OCI-M1 (cell line): ENCODE data around the gene CETN1.

Experiments used
- DNase-seq: peaks from one replicate; lab custom pipeline; 2025; lab: John Stamatoyannopoulos, UW

The CETN1 gene

GRCh38 chr18:580154-580553, at the start of gene CETN1:
Gene CETN1, plus strand, starts transcription at chr18:580380. Its CDS starts 29 bp downstream, at chr18:580409.
- no peak for DNase-seq

DNA sequence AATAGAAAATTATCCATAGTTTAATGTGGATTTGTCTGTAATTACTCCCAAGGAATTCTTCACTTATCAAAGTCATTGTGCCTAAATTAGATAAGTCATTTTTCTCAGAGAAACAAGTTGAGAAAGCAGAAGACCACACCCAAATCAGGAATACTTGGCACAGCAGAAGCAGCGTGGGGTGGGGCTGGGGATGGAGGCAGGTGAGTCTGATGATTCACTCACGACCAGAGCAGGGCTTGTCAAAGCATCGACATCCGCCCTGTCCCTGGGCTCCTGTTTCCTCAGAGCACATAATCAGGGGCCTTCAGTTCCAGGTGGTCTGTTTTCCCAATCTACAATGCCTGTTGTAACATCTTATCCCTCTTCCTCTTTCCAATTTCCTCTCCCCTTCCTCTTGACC, 48.2 kb upstream of the CETN1 start:
- no peak for DNase-seq

GRCh38 chr18:532632-533031, 47.5 kb upstream of the CETN1 start:
- no peak for DNase-seq

DNA sequence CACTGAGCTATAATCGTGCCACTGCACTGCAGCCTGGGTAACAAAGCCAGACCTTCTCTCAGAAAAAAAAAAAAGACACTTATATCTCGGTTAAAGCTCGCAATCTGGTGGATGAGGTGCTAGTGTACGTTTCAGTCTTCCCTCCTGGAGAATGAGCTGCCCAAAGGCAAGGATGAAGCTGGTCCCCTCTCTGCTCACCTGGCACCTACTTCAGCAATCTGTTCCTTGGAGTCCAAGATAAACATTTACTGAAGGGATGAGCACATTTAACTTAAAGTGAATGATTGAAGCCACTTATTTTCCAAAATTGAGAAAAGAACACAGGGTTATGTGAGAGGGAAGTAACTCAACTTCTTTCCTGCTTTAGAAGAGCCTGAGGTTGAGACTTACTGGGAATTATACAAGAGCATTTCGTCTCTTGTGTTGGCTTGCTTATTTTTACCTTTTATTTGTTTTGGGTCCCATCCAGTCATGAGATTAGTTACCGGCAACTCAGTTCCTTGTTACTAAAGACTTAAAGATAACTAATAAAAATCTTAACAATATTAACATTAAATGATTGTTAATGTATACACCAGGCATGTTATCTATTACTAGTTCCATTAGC, 46.1 kb upstream of the CETN1 start:
- DNase-seq, result no peak

- DNase-seq, result no peak
Observed at GRCh38 chr18:543447-544078, 36.6 kb upstream of the CETN1 start.

DNA sequence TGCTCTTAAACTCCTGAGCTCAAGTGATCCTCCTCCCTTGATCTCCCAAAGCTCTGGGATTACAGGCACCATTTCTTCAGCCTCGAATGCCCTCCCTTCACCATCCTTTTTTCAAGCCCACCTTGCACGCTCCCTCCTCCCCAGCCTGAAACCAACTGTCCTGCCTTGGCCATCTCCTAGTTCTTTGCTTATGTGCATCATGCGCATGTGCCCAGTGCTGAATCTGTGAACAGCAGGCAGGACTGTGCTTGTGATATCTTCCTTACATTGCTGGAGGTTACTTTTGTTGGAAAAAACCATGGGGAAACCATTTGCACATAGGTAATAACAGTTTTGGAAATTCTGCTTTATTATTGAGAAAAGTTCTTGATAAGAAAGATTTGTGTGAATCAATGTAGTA, 30.2 kb upstream of the CETN1 start:
- no peak for DNase-seq

- DNase-seq, result no peak
Observed at GRCh38 chr18:551404-552061, 28.6 kb upstream of the CETN1 start.

- DNase-seq, result no peak
Observed at GRCh38 chr18:555705-556457, 24.3 kb upstream of the CETN1 start.

DNA sequence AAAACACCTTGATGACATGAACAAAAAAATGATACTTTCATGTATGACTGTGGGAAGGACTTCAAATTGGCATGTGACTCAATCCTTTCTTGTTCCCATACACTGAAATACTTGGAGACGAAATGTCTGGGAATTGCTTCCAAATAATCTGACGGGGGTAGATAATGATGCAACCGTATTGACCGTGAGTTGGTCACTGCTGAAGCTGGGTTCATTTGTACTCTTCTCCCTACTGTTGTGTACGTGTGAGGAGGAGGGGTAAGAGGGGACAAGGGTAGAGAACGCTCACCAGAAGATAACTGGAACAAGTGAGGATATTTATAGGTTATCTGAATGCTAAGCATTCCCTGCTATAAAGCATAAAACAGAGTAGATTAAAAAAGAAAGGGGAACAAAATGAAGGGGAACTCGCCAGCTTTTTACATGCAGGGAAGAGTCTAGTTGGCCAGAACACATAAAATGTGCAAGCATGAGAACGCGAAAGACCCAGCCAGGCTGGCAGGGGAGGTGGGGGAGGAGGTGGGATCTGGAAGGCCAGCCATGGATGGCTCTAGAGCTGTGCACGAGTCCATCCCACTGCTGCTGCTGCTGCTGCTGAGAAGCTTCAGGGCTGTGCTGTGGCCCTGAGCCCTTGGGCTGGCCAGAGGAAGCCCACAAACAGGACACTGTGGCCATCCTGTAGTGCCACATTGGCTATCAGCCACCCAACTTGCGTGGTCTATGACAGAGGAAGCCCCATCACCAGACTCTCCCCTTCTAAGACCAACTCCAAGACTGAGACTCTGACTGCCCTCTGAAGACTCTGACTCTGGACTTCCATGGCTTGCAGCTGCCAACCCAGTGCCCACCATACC, 15.2 kb upstream of the CETN1 start:
- no peak for DNase-seq

- no peak for DNase-seq
Observed at GRCh38 chr18:565562-566061, 14.6 kb upstream of the CETN1 start.

GRCh38 chr18:567122-567521, 13.1 kb upstream of the CETN1 start:
- no peak for DNase-seq

- no peak for DNase-seq
Observed at GRCh38 chr18:568731-569130, 11.4 kb upstream of the CETN1 start.

- DNase-seq, result no peak
Observed at GRCh38 chr18:570256-570655, 9.9 kb upstream of the CETN1 start.

- no peak for DNase-seq
Observed at GRCh38 chr18:570697-571096, 9.5 kb upstream of the CETN1 start.

GRCh38 chr18:572091-572830, 7.9 kb upstream of the CETN1 start:
- DNase-seq, result no peak

DNA sequence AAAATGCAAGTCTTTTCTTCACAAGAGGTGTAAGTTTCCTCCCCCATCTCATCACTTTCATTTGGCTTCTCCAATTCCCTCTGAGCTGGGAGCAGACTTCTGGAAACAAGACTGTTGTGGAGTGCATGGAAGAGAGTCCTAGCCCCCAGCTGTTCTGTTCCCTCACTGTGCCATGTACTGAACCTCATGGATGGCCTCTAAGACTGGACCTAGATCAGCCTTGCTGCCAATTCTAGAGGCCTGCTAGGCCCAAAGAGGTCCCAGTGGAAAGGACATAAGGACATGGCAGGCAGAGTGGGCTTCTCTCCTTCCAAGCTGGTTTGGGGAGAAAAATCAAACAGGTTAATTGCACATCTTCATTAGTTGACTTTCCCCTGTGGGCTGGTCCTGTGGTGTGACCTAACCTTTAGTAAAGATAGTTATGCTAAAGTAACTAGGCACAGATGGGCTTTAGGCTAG, 7.3 kb upstream of the CETN1 start:
- no peak for DNase-seq

DNA sequence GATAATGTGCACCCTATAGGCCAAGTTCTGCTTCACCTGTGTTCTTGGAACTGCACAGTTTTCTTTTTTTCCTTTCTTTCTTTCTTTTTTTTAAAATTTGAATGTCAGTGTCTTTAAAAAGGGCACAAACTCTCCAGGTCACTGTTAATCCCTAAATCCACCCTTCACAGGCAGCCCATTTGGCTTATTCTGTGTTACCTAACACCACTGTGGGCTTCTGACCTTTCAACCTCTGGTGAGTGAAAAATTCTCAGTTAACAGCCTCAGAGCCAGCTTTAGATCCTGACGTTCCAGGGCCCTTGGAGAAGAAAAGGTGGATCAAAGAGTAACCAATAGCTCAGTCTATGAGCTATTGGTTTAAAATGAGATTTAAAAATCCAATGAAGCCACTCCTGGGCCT, 6.8 kb upstream of the CETN1 start:
- no peak for DNase-seq

DNA sequence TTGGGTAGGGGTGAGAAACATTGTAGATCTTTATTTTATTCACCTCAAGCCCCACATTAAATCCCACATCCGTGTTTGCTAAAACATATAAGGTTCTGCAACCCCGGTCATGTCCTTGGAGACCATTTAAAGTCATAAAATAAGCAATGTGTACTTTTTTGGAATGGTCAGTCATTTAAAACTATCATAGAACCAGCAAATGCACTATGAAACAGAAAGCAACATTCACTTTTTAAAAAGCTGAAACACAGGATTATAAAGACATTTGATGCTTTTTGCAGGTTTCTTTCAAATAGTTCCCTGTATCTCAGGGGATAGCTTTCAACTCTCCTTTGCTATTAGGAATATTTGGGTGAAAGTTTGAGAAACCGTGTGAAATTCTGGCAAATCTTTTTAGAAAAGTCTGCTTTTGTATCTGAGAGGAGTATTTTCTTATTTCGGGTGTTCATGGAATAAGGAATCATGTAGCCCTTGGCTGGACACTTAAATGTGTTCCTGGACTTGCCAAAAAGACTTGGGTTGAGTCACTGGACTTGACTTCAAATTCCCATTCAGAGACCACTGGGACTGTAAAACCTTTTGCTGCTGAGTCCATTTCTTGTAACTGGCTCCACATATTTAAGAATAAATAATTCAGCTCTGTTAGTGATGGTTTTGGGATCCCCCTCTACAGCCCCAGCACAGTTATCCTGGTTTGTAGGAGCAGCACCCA, 5.9 kb upstream of the CETN1 start:
- DNase-seq, result no peak

DNA sequence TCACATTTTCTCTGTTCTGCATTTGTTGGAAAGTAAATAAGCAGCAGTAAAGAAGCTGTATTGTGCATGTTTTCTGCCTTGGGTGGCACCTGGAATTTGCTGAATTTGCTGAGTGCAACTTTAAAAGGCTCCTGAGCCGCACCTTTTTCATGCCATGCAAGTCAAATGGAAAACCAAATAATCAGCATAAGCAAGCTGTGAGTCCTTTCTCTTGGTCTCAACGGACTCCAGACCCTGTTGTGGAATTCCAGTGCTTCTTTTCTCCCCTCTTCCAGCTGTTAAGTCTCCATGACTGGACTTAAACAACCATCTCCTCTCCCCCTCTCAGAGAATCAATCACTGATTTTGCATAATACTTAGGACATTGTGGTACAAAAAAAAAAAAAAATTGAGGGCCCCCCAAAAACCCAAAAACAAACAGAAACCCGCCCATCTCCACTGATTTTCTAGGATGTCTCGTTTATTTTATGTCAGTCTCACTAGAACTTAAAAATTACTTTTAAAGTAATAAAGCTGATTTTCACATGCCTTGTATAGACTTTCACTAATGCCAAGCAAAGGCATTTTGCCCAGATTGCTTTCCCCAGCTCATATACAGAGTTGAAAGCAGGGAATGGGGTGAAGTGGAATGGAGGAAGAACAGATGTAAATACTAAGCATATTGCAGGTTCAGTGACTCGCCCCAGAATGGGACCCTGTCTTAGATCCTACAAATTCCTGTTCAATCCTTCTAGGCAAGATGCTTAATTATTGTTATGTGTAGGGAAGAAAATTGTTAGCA, 5.1 kb upstream of the CETN1 start:
- no peak for DNase-seq
